Subcutaneous adipose tissue (tissue), 4 donors: ENCODE data around the gene DSG4. TPM values are rescaled to one million over a fixed set of nuclear protein-coding genes. Genes with fewer than 3 reads are reported as not detected.

Experiments used
- CTCF ChIP-seq: fragments of 450-650 bp; IDR thresholded peaks from one replicate; pipeline ENCODE4 v1.5.1; 2016; ENCODE audit warnings: low read depth, mild to moderate bottlenecking, control low read depth, antibody characterized with exemption, moderate library complexity
- total RNA-seq, 4 donors: library from RNA; depleted of rRNA; stranded (reverse); fragments of >200 nt; gene quantifications; one replicate each; pipeline ENCODE4 v1.1.0, GENCODE V29; 2016

The DSG4 gene
- total RNA-seq, 4 donors from 2014 or later, result not detected

- no peak for TF ChIP-seq CTCF
Measured at GRCh38 chr18:31396796-31397612, 20.4 kb downstream of the DSG4 start.

- no peak for TF ChIP-seq CTCF
Measured at GRCh38 chr18:31398191-31398590, 21.6 kb downstream of the DSG4 start.

- no peak for TF ChIP-seq CTCF
Measured at GRCh38 chr18:31399306-31400032, 22.9 kb downstream of the DSG4 start.

DNA sequence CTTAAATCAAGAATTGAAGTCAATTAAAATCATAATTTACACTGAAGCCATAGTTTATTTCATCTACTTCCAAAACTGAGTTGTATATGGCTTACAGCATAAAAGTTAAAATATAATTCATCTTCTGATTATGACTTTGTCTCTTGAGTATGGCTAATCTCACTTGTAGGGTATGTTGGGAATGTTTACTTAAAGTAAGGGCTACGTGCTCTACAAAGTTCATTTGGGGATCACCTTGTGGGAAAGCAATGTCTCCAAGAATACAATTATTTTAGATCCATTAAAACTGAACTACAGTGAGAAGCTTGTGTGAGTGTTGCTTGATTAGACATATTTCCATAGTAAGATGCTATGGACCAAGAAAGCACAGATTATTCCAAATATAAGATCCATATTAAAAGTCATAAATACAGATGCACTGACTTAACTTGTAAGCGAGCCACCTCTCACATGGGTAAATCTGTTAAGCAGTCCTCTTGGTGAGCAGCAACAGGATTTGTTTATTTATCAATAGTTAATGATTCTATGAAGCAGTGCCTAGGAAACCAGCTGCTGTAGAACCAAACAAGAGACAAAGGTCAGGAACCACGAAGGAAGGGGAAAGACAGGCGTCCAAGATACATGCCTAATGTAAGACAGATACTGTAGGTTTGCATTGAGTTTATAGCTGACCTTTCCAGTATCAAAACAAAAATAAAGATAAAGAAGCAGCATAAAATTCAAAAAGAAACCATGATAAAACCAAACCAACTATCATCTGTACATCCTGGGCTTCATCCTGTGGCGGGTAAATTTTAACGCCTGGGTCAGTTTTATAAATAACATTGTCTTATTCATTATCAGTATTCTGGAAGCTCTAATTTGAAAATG is 24.8 kb downstream of the DSG4 start:
- no peak for TF ChIP-seq CTCF

- no peak for TF ChIP-seq CTCF
Measured at GRCh38 chr18:31402026-31402373, 25.4 kb downstream of the DSG4 start.

GRCh38 chr18:31403409-31403808 is 26.8 kb downstream of the DSG4 start:
- TF ChIP-seq CTCF, result no peak

DNA sequence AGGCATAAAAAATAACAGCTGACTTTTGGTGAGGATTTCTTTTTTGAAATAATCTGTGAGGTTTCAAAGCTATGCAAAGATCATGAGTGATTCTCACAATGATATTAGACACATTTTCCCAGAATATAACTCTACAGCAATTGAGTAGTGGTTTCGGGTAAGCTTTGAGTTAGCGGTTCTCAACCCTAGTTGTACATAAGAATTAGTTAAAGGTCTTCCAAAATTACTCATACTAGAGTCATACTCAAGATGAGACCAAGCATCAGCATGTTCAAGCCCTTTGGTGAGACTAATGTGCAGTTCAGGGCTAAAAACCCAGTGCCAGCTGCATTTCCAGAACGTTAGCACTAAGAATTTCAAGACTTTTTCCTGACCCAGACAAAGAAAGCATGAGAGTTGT is 31.1 kb downstream of the DSG4 start:
- TF ChIP-seq CTCF, result no peak
